ENCODE measurements around the gene CDKL5. TPM values are rescaled to one million over a fixed set of nuclear protein-coding genes. Genes with fewer than 3 reads are reported as not detected.
"Not testable (repeated sequence)": the region's sequence is repeated elsewhere in the genome, so short reads cannot be mapped to it uniquely, and the experiment has no call there.

CDKL5 gene
- total and polyA plus RNA-seq, 3 experiments from 2014 or later = 1.2 to 2.6 (median 1.5) TPM

- H3K4me3 Mint-ChIP-seq = no peak overlapping the region
- no peak overlapping the region for H3K4me3 ChIP-seq (ENCODE audit: low read length)
- H3K36me3 ChIP-seq (ENCODE audit: insufficient read depth, low read length) = no peaks in the 10 kb centered on the region
- no peaks in the 10 kb centered on the region for H3K36me3 Mint-ChIP-seq
- H3K4me1 ChIP-seq (ENCODE audit: insufficient read depth, low read length) = no peaks in the 10 kb centered on the region
- CTCF ChIA-PET = interaction anchor here (0.6 kb wide), 1 partner anchor 420 kb away, joined by 3 read pairs; no protein-coding TSS in a partner anchor
- no peaks in the 10 kb centered on the region for H3K27me3 ChIP-seq (ENCODE audit: insufficient read depth, low read length, poor library complexity, severe bottlenecking)
- DNase-seq = no peak
- H3K4me1 Mint-ChIP-seq = no peaks in the 10 kb centered on the region
- H3K27ac Mint-ChIP-seq = no peak overlapping the region
- H3K27me3 Mint-ChIP-seq = peaks cover 0 to 2% of the 10 kb centered on the region in 2 donors
- H3K9me3 ChIP-seq (ENCODE audit: low read length) = no peaks in the 10 kb centered on the region
- POLR2A ChIA-PET = no interaction called here
- H3K9me3 Mint-ChIP-seq = no peaks in the 10 kb centered on the region
- H3K27ac ChIP-seq (ENCODE audit: low read depth, low read length) = no peak overlapping the region
These were observed 15.4 kb upstream of the CDKL5 start for GRCh38 chrX:18410038-18410437.

GRCh38 chrX:18415386-18415785 is 10.0 kb upstream of the CDKL5 start:
- H3K9me3 ChIP-seq (ENCODE audit: low read length) = no peaks in the 10 kb centered on the region
- no peaks in the 10 kb centered on the region for H3K27me3 ChIP-seq (ENCODE audit: insufficient read depth, low read length, poor library complexity, severe bottlenecking)
- no peak overlapping the region for H3K27ac ChIP-seq (ENCODE audit: low read depth, low read length)
- Mint-ChIP-seq H3K4me1 (no peaks in the 10 kb centered on the region), H3K27ac (no peak overlapping the region), H3K27me3 (peaks cover 4 to 7% of the 10 kb centered on the region in 2 donors), H3K36me3 (no peaks in the 10 kb centered on the region), H3K9me3 (no peaks in the 10 kb centered on the region), H3K4me3 (no peak overlapping the region)
- POLR2A ChIA-PET = no interaction called here
- H3K4me3 ChIP-seq (ENCODE audit: low read length) = no peak overlapping the region
- H3K4me1 ChIP-seq (ENCODE audit: insufficient read depth, low read length) = no peaks in the 10 kb centered on the region
- DNase-seq = no peak
- CTCF ChIA-PET = no interaction called here
- H3K36me3 ChIP-seq (ENCODE audit: insufficient read depth, low read length) = no peaks in the 10 kb centered on the region

DNA sequence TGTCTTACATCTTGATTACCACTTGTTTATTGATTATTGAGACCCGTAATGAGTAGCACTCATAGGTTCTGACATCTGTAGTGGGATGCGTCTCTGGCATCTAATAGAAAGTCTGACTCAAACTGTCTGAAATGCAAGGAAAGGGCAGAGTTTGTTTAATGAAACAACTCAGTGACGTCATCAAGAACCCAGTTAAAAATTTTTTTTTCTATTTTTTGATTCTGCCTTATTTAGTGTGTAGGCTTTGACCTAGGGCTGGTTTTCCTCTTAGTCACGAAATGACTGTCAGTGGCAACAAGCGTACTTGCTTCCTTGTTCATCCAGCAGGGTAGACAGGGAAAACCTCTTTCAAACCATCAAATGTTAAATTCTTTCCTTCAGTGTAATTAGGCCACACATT is 3.1 kb upstream of the CDKL5 start:
- Histone ChIP-seq H3K4me3 (ENCODE audit: low read length) (no peak overlapping the region), H3K27ac (ENCODE audit: low read depth, low read length) (no peak overlapping the region), H3K36me3 (ENCODE audit: insufficient read depth, low read length) (no peaks in the 10 kb centered on the region), H3K27me3 (ENCODE audit: insufficient read depth, low read length, poor library complexity, severe bottlenecking) (no peaks in the 10 kb centered on the region), H3K9me3 (ENCODE audit: low read length) (no peaks in the 10 kb centered on the region), H3K4me1 (ENCODE audit: insufficient read depth, low read length) (peaks cover 6% of the 10 kb centered on the region)
- Mint-ChIP-seq H3K27me3 (peaks cover 4 to 10% of the 10 kb centered on the region in 2 donors), H3K4me1 (peaks cover 11 to 16% (median 13%) of the 10 kb centered on the region in 3 donors), H3K27ac (no peak overlapping the region), H3K36me3 (peaks cover 0 to 3% (median 0%) of the 10 kb centered on the region in 3 donors), H3K4me3 (no peak overlapping the region), H3K9me3 (no peaks in the 10 kb centered on the region)
- ChIA-PET CTCF (no interaction called here), POLR2A (interaction anchor here (0.6 kb wide), 1 partner anchor 563 kb away, joined by 3 read pairs; no protein-coding TSS in a partner anchor)
- no peak for DNase-seq

- ChIA-PET POLR2A (no interaction called here), CTCF (no interaction called here)
- Mint-ChIP-seq H3K36me3 (peaks cover 0 to 3% (median 0%) of the 10 kb centered on the region in 3 donors), H3K27me3 (peaks cover 4 to 10% of the 10 kb centered on the region in 2 donors), H3K4me1 (peaks cover 11 to 16% (median 13%) of the 10 kb centered on the region in 3 donors), H3K27ac (no peak overlapping the region), H3K4me3 (no peak overlapping the region), H3K9me3 (no peaks in the 10 kb centered on the region)
- Histone ChIP-seq H3K27me3 (ENCODE audit: insufficient read depth, low read length, poor library complexity, severe bottlenecking) (no peaks in the 10 kb centered on the region), H3K4me1 (ENCODE audit: insufficient read depth, low read length) (peaks cover 6% of the 10 kb centered on the region), H3K36me3 (ENCODE audit: insufficient read depth, low read length) (no peaks in the 10 kb centered on the region), H3K4me3 (ENCODE audit: low read length) (no peak overlapping the region), H3K9me3 (ENCODE audit: low read length) (no peaks in the 10 kb centered on the region), H3K27ac (ENCODE audit: low read depth, low read length) (no peak overlapping the region)
- DNase-seq = no peak
These were observed 2.5 kb upstream of the CDKL5 start for GRCh38 chrX:18422886-18423285.

DNA sequence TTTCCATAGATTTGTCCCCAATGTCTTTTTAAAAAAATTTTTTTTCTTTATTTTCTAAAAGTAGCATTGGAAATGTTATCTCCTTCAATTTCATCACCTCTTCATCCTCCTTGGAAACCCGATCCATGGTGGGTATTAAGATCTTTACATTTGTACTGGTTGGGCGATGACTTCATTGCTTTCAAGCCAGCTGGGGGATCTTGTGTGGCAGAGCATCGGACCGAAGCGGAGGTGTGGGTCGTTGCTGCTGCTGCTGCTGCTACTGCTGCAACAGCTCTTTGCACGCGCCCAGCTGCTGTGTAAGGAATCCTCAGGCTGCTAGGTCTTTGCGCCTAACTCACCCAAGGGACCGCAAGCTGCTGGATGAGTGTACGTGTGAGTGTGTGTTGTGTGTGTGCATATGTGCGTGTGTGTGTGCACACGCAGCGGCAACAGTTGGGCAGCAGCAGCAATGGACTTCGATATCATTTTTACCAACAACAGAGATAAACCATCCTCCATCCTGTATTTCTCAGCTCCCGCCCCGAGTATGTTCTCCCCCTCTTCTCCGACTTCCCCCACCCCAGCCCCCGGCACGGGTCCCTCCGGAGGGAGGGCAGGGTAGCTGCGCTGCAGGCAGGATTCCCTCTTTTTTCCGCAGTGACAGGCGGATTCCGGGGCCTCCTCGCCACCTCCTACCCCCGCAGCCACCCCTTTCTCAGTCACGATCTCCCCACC is 768 bp upstream of the CDKL5 start:
- H3K27me3 Mint-ChIP-seq = peaks cover 0 to 9% of the 10 kb centered on the region in 2 donors
- peaks cover 0 to 3% (median 0%) of the 10 kb centered on the region in 3 donors for H3K36me3 Mint-ChIP-seq
- H3K4me1 ChIP-seq (ENCODE audit: insufficient read depth, low read length) = peaks cover 6% of the 10 kb centered on the region
- peak overlapping the region; percentile 61 for H3K4me3 ChIP-seq (ENCODE audit: low read length)
- POLR2A ChIA-PET = interaction anchor here (0.6 to 1.2 kb wide), 2 partner anchors 560 to 561 kb away, joined by 3 to 4 read pairs; no protein-coding TSS in a partner anchor
- no peaks in the 10 kb centered on the region for H3K9me3 ChIP-seq (ENCODE audit: low read length)
- H3K27ac Mint-ChIP-seq = peak overlapping the region; percentile 66 to 94 (median 88)
- H3K27me3 ChIP-seq (ENCODE audit: insufficient read depth, low read length, poor library complexity, severe bottlenecking) = no peaks in the 10 kb centered on the region
- H3K4me3 Mint-ChIP-seq = peak overlapping the region; percentile 88 to 97 (median 90)
- peak overlapping the region; percentile 61 for H3K27ac ChIP-seq (ENCODE audit: low read depth, low read length)
- DNase-seq = peak in 3 of 5 donors; percentile 1 to 53 (median 1)
- CTCF ChIA-PET = interaction anchor here (1.6 kb wide), 1 partner anchor 910 kb away, joined by 7 read pairs; no protein-coding TSS in a partner anchor
- peaks cover 11 to 16% (median 13%) of the 10 kb centered on the region in 3 donors for H3K4me1 Mint-ChIP-seq
- H3K9me3 Mint-ChIP-seq = no peaks in the 10 kb centered on the region
- no peaks in the 10 kb centered on the region for H3K36me3 ChIP-seq (ENCODE audit: insufficient read depth, low read length)

GRCh38 chrX:18426004-18426320 is 554 bp downstream of the CDKL5 start:
- Mint-ChIP-seq H3K27me3 (peaks cover 0 to 9% of the 10 kb centered on the region in 2 donors), H3K27ac (peak overlapping the region; percentile 31 to 79 (median 63)), H3K4me3 (peak overlapping the region; percentile 78 to 90 (median 82)), H3K9me3 (no peaks in the 10 kb centered on the region), H3K4me1 (peaks cover 11 to 16% (median 13%) of the 10 kb centered on the region in 3 donors), H3K36me3 (peaks cover 0 to 3% (median 0%) of the 10 kb centered on the region in 3 donors)
- Histone ChIP-seq H3K36me3 (ENCODE audit: insufficient read depth, low read length) (no peaks in the 10 kb centered on the region), H3K27me3 (ENCODE audit: insufficient read depth, low read length, poor library complexity, severe bottlenecking) (no peaks in the 10 kb centered on the region), H3K4me1 (ENCODE audit: insufficient read depth, low read length) (peaks cover 6% of the 10 kb centered on the region), H3K27ac (ENCODE audit: low read depth, low read length) (peak overlapping the region; percentile 61), H3K9me3 (ENCODE audit: low read length) (no peaks in the 10 kb centered on the region), H3K4me3 (ENCODE audit: low read length) (peak overlapping the region; percentile 56)
- ChIA-PET POLR2A (no interaction called here), CTCF (no interaction called here)
- peak in 1 of 5 donors; percentile 2 for DNase-seq

- H3K9me3 ChIP-seq (ENCODE audit: low read length) = no peaks in the 10 kb centered on the region
- DNase-seq = no peak
- H3K27me3 Mint-ChIP-seq = peaks cover 0 to 5% of the 10 kb centered on the region in 2 donors
- H3K9me3 Mint-ChIP-seq = no peaks in the 10 kb centered on the region
- peaks cover 11 to 16% (median 13%) of the 10 kb centered on the region in 3 donors for H3K4me1 Mint-ChIP-seq
- no peak overlapping the region for H3K27ac Mint-ChIP-seq
- no peak overlapping the region for H3K27ac ChIP-seq (ENCODE audit: low read depth, low read length)
- peaks cover 6% of the 10 kb centered on the region for H3K4me1 ChIP-seq (ENCODE audit: insufficient read depth, low read length)
- no peaks in the 10 kb centered on the region for H3K27me3 ChIP-seq (ENCODE audit: insufficient read depth, low read length, poor library complexity, severe bottlenecking)
- no peaks in the 10 kb centered on the region for H3K36me3 ChIP-seq (ENCODE audit: insufficient read depth, low read length)
- ChIA-PET CTCF (no interaction called here), POLR2A (no interaction called here)
- H3K4me3 ChIP-seq (ENCODE audit: low read length) = no peak overlapping the region
- H3K36me3 Mint-ChIP-seq = peaks cover 0 to 3% (median 0%) of the 10 kb centered on the region in 3 donors
- H3K4me3 Mint-ChIP-seq = no peak overlapping the region
These were observed 2.6 kb downstream of the CDKL5 start for GRCh38 chrX:18428006-18428405.

GRCh38 chrX:18433288-18433687 is 7.9 kb downstream of the CDKL5 start:
- H3K27ac ChIP-seq (ENCODE audit: low read depth, low read length); DNase-seq; H3K27me3 Mint-ChIP-seq; H3K36me3 Mint-ChIP-seq; POLR2A ChIA-PET; H3K36me3 ChIP-seq (ENCODE audit: insufficient read depth, low read length); H3K9me3 ChIP-seq (ENCODE audit: low read length); H3K27ac Mint-ChIP-seq; CTCF ChIA-PET; H3K4me1 Mint-ChIP-seq; H3K4me1 ChIP-seq (ENCODE audit: insufficient read depth, low read length); H3K4me3 Mint-ChIP-seq; H3K9me3 Mint-ChIP-seq; H3K4me3 ChIP-seq (ENCODE audit: low read length); H3K27me3 ChIP-seq (ENCODE audit: insufficient read depth, low read length, poor library complexity, severe bottlenecking): not testable (repeated sequence)
